Stimulated activated naive CD8-positive, alpha-beta T cell treated with anti-CD3 and anti-CD28 coated beads, Interleukin-15, Interleukin-2, amounts not matched to agents 100 ng/mL and 50 ng/mL, for 24 hours (primary cell): ENCODE results near the gene ZBTB20.

ENCODE experiments used
- H3K27ac Mint-ChIP-seq: one replicate; pipeline ENCODE4 v1.8.0; 2021; ENCODE audit warnings: mild to moderate bottlenecking, mixed read lengths
- H3K27me3 Mint-ChIP-seq: one replicate; pipeline ENCODE4 v1.8.0; 2021; ENCODE audit warnings: mixed read lengths
- H3K36me3 Mint-ChIP-seq: one replicate; pipeline ENCODE4 v1.8.0; 2021; ENCODE audit warnings: low read depth, mixed read lengths
- H3K4me1 Mint-ChIP-seq: one replicate; pipeline ENCODE4 v1.8.0; 2021; ENCODE audit warnings: low read depth, mixed read lengths
- H3K4me3 Mint-ChIP-seq: one replicate; pipeline ENCODE4 v1.8.0; 2021; ENCODE audit warnings: mild to moderate bottlenecking, mixed read lengths
- H3K9me3 Mint-ChIP-seq: one replicate; pipeline ENCODE4 v1.8.0; 2021; ENCODE audit warnings: mixed read lengths

Gene ZBTB20

GRCh38 chr3:115161168-115161834, 14.2 kb upstream of the ZBTB20 start:
- Mint-ChIP-seq H3K27ac (no peak overlapping the region), H3K36me3 (no peaks in the 10 kb centered on the region), H3K9me3 (peaks cover 4% of the 10 kb centered on the region), H3K27me3 (no peaks in the 10 kb centered on the region), H3K4me3 (no peak overlapping the region), H3K4me1 (peaks cover 31% of the 10 kb centered on the region)

- Mint-ChIP-seq H3K36me3 (no peaks in the 10 kb centered on the region), H3K27me3 (no peaks in the 10 kb centered on the region), H3K4me1 (peaks cover 23% of the 10 kb centered on the region), H3K9me3 (peaks cover 4% of the 10 kb centered on the region), H3K4me3 (no peak overlapping the region), H3K27ac (no peak overlapping the region)
Observed at GRCh38 chr3:115160295-115160694, 13.2 kb upstream of the ZBTB20 start.

- Mint-ChIP-seq H3K36me3 (no peaks in the 10 kb centered on the region), H3K9me3 (no peaks in the 10 kb centered on the region), H3K27me3 (no peaks in the 10 kb centered on the region), H3K27ac (no peak overlapping the region), H3K4me1 (peaks cover 6% of the 10 kb centered on the region), H3K4me3 (no peak overlapping the region)
Observed at GRCh38 chr3:115156046-115156654, 9.1 kb upstream of the ZBTB20 start.

GRCh38 chr3:115154611-115155010, 7.5 kb upstream of the ZBTB20 start:
- Mint-ChIP-seq H3K27me3 (no peaks in the 10 kb centered on the region), H3K4me1 (peaks cover 3% of the 10 kb centered on the region), H3K27ac (no peak overlapping the region), H3K4me3 (no peak overlapping the region), H3K36me3 (peaks cover 3% of the 10 kb centered on the region), H3K9me3 (peaks cover 4% of the 10 kb centered on the region)

- Mint-ChIP-seq H3K27me3 (no peaks in the 10 kb centered on the region), H3K4me3 (no peak overlapping the region), H3K4me1 (peaks cover 4% of the 10 kb centered on the region), H3K36me3 (peaks cover 4% of the 10 kb centered on the region), H3K27ac (no peak overlapping the region), H3K9me3 (peaks cover 4% of the 10 kb centered on the region)
Observed at GRCh38 chr3:115151921-115152320, 4.8 kb upstream of the ZBTB20 start.

- H3K4me3 Mint-ChIP-seq: peak overlapping the region; percentile 86
Observed at GRCh38 chr3:115148142-115148790, 1.2 kb upstream of the ZBTB20 start.

GRCh38 chr3:115147329-115148141, 447 bp upstream of the ZBTB20 start:
- Mint-ChIP-seq H3K36me3 (peaks cover 4% of the 10 kb centered on the region), H3K4me3 (peak overlapping the region; percentile 86), H3K9me3 (peaks cover 4% of the 10 kb centered on the region), H3K27me3 (no peaks in the 10 kb centered on the region), H3K27ac (peak overlapping the region; percentile 95), H3K4me1 (peaks cover 24% of the 10 kb centered on the region)

More at GRCh38 chr3:115148142-115148790, 1.2 kb upstream of the ZBTB20 start:
- peak overlapping the region; percentile 95 for H3K27ac Mint-ChIP-seq
- peaks cover 19% of the 10 kb centered on the region for H3K4me1 Mint-ChIP-seq
- peaks cover 4% of the 10 kb centered on the region for H3K36me3 Mint-ChIP-seq
- H3K9me3 Mint-ChIP-seq: peaks cover 4% of the 10 kb centered on the region
- no peaks in the 10 kb centered on the region for H3K27me3 Mint-ChIP-seq

GRCh38 chr3:115146032-115146417, 1.1 kb downstream of the ZBTB20 start:
- Mint-ChIP-seq H3K9me3 (peaks cover 4% of the 10 kb centered on the region), H3K4me3 (peak overlapping the region; percentile 93), H3K27me3 (no peaks in the 10 kb centered on the region), H3K27ac (peak overlapping the region; percentile 93), H3K36me3 (peaks cover 9% of the 10 kb centered on the region), H3K4me1 (peaks cover 30% of the 10 kb centered on the region)

GRCh38 chr3:115141033-115141757, 5.9 kb downstream of the ZBTB20 start:
- Mint-ChIP-seq H3K27ac (no peak overlapping the region), H3K36me3 (peaks cover 9% of the 10 kb centered on the region), H3K27me3 (no peaks in the 10 kb centered on the region), H3K4me3 (no peak overlapping the region), H3K9me3 (no peaks in the 10 kb centered on the region), H3K4me1 (peaks cover 45% of the 10 kb centered on the region)

- Mint-ChIP-seq H3K4me1 (peaks cover 30% of the 10 kb centered on the region), H3K36me3 (peaks cover 9% of the 10 kb centered on the region), H3K27ac (no peak overlapping the region), H3K9me3 (no peaks in the 10 kb centered on the region), H3K4me3 (no peak overlapping the region), H3K27me3 (no peaks in the 10 kb centered on the region)
Observed at GRCh38 chr3:115139072-115139471, 8.0 kb downstream of the ZBTB20 start.

- no peaks in the 10 kb centered on the region for H3K36me3 Mint-ChIP-seq
- peaks cover 12% of the 10 kb centered on the region for H3K4me1 Mint-ChIP-seq
- H3K9me3 Mint-ChIP-seq: no peaks in the 10 kb centered on the region
- no peak overlapping the region for H3K27ac Mint-ChIP-seq
- H3K27me3 Mint-ChIP-seq: no peaks in the 10 kb centered on the region
- H3K4me3 Mint-ChIP-seq: no peak overlapping the region
Observed at GRCh38 chr3:115134648-115135347, 12.3 kb downstream of the ZBTB20 start.

- no peak overlapping the region for H3K27ac Mint-ChIP-seq
- H3K4me3 Mint-ChIP-seq: no peak overlapping the region
- no peaks in the 10 kb centered on the region for H3K9me3 Mint-ChIP-seq
- peaks cover 5% of the 10 kb centered on the region for H3K4me1 Mint-ChIP-seq
- no peaks in the 10 kb centered on the region for H3K36me3 Mint-ChIP-seq
- H3K27me3 Mint-ChIP-seq: no peaks in the 10 kb centered on the region
Observed at GRCh38 chr3:115127208-115127607, 19.9 kb downstream of the ZBTB20 start.

GRCh38 chr3:115120597-115120996, 26.5 kb downstream of the ZBTB20 start:
- H3K9me3 Mint-ChIP-seq: peaks cover 4% of the 10 kb centered on the region
- peaks cover 25% of the 10 kb centered on the region for H3K4me1 Mint-ChIP-seq
- H3K27ac Mint-ChIP-seq: no peak overlapping the region
- H3K36me3 Mint-ChIP-seq: peaks cover 4% of the 10 kb centered on the region
- H3K4me3 Mint-ChIP-seq: no peak overlapping the region
- H3K27me3 Mint-ChIP-seq: no peaks in the 10 kb centered on the region

GRCh38 chr3:115113367-115113766, 33.7 kb downstream of the ZBTB20 start:
- H3K36me3 Mint-ChIP-seq: no peaks in the 10 kb centered on the region
- no peak overlapping the region for H3K4me3 Mint-ChIP-seq
- no peaks in the 10 kb centered on the region for H3K9me3 Mint-ChIP-seq
- no peaks in the 10 kb centered on the region for H3K27me3 Mint-ChIP-seq
- peaks cover 7% of the 10 kb centered on the region for H3K4me1 Mint-ChIP-seq
- H3K27ac Mint-ChIP-seq: no peak overlapping the region
